ENCODE data around the gene KDF1. TPM values are rescaled to one million over a fixed set of nuclear protein-coding genes. Genes with fewer than 3 reads are reported as not detected.

KDF1 gene
- total RNA-seq, 1 experiment from 2014 or later, result 20.5 TPM

GRCh38 chr1:26922901-26923300, 37.4 kb downstream of the KDF1 start:
- Histone ChIP-seq H3K9me3 (ENCODE audit: insufficient read depth, low read depth) (no peaks in the 10 kb centered on the region), H3K4me1 (replicated peaks; ENCODE audit: insufficient read depth) (peaks cover 12% of the 10 kb centered on the region), H3F3A (ENCODE audit: insufficient read depth, low read depth) (no peaks in the 10 kb centered on the region), H2AFZ (no peak overlapping the region), H3K36me3 (ENCODE audit: low read depth) (peaks cover 14% of the 10 kb centered on the region; the same call in 1 of the 2 replicates), H3K27me3 (ENCODE audit: insufficient read depth, low read depth) (no peaks in the 10 kb centered on the region), H3K4me3 (peak overlapping the region; percentile 73; the same call in 1 of the 2 replicates), H3K9me2 (ENCODE audit: insufficient read depth) (no peaks in the 10 kb centered on the region), H3K4me2 (peak overlapping the region; percentile 82), H3K27ac (no peak overlapping the region), H3K79me2 (ENCODE audit: low read depth) (peaks cover 42% of the 10 kb centered on the region), H4K20me1 (ENCODE audit: insufficient read depth) (peaks cover 20% of the 10 kb centered on the region)
- TF ChIP-seq EZH2 (IDR thresholded peaks at IDR 0.05; ENCODE audit: low read depth) (no peak), CTCF (conservative IDR thresholded peaks at IDR 0.05) (no peak)
- POLR2A ChIA-PET (ENCODE audit: unreplicated experiment), result no interaction called here
- no TSS peak for BruUV-seq (replicated peaks)
- peak in 1 of 2 experiments; percentile 52 for DNase-seq
- intact Hi-C loops (cut with micrococcal nuclease; ENCODE audit: unreplicated experiment), result no loop called here
- CTCF ChIA-PET, result no interaction called here

- H4K20me1 ChIP-seq (ENCODE audit: insufficient read depth), result peaks cover 20% of the 10 kb centered on the region
- H3K4me3 ChIP-seq, result peak overlapping the region; percentile 73
- H3K27ac ChIP-seq, result peak overlapping the region; percentile 53; the same call in 1 of the 2 replicates
- POLR2A ChIA-PET (ENCODE audit: unreplicated experiment), result no interaction called here
- H3K27me3 ChIP-seq (ENCODE audit: insufficient read depth, low read depth), result no peaks in the 10 kb centered on the region
- no peak overlapping the region; the same call in 1 of the 2 replicates for H2AFZ ChIP-seq
- H3K9me3 ChIP-seq (ENCODE audit: insufficient read depth, low read depth), result no peaks in the 10 kb centered on the region
- no peaks in the 10 kb centered on the region for H3K9me2 ChIP-seq (ENCODE audit: insufficient read depth)
- H3F3A ChIP-seq (ENCODE audit: insufficient read depth, low read depth), result no peaks in the 10 kb centered on the region
- H3K4me2 ChIP-seq, result peak overlapping the region; percentile 82
- DNase-seq, result no peak
- peaks cover 12% of the 10 kb centered on the region for H3K4me1 ChIP-seq (replicated peaks; ENCODE audit: insufficient read depth)
- peaks cover 42% of the 10 kb centered on the region for H3K79me2 ChIP-seq (ENCODE audit: low read depth)
- CTCF ChIA-PET, result no interaction called here
- intact Hi-C loops (cut with micrococcal nuclease; ENCODE audit: unreplicated experiment), result no loop called here
- BruUV-seq (replicated peaks), result TSS peak; percentile 57
- TF ChIP-seq CTCF (conservative IDR thresholded peaks at IDR 0.05) (no peak), EZH2 (IDR thresholded peaks at IDR 0.05; ENCODE audit: low read depth) (no peak)
- peaks cover 14% of the 10 kb centered on the region; the same call in 1 of the 2 replicates for H3K36me3 ChIP-seq (ENCODE audit: low read depth)
Measured at GRCh38 chr1:26922431-26922729, 37.9 kb downstream of the KDF1 start.

GRCh38 chr1:26921540-26922430, 38.5 kb downstream of the KDF1 start, which contains the start of gene NUDC:
Gene NUDC, plus strand, starts transcription at chr1:26921743. Its CDS starts 106 bp downstream, at chr1:26921849.
- Histone ChIP-seq H3K4me2 (peak within 1 kb of the TSS; percentile 82), H3K4me1 (replicated peaks; ENCODE audit: insufficient read depth) (peaks cover 12% of the 10 kb centered on the region), H4K20me1 (ENCODE audit: insufficient read depth) (peaks cover 20% of the 10 kb centered on the region), H3K9me2 (ENCODE audit: insufficient read depth) (no peaks in the 10 kb centered on the region), H3F3A (ENCODE audit: insufficient read depth, low read depth) (no peaks in the 10 kb centered on the region), H3K9me3 (ENCODE audit: insufficient read depth, low read depth) (no peaks in the 10 kb centered on the region), H3K27ac (peak within 1 kb of the TSS; percentile 53), H3K4me3 (peak within 1 kb of the TSS; percentile 73), H3K27me3 (ENCODE audit: insufficient read depth, low read depth) (no peaks in the 10 kb centered on the region), H2AFZ (peak within 1 kb of the TSS; percentile 77), H3K79me2 (ENCODE audit: low read depth) (peaks cover 40% of the 10 kb centered on the region), H3K36me3 (ENCODE audit: low read depth) (peaks cover 14% of the 10 kb centered on the region; the same call in 1 of the 2 replicates)
- ChIA-PET CTCF (interaction anchor here (0.5 kb wide), 1 partner anchor 960 kb away, joined by 5 read pairs; no protein-coding TSS in a partner anchor), POLR2A (ENCODE audit: unreplicated experiment) (interaction anchor here (0.6 kb wide), 2 partner anchors 220 to 278 kb away, joined by 4 to 13 read pairs; no protein-coding TSS in a partner anchor)
- TF ChIP-seq EZH2 (IDR thresholded peaks at IDR 0.05; ENCODE audit: low read depth) (no peak), CTCF (conservative IDR thresholded peaks at IDR 0.05) (no peak)
- DNase-seq, result peak; percentile 85 to 94
- intact Hi-C loops (cut with micrococcal nuclease; ENCODE audit: unreplicated experiment), result loop anchor here (2.0 kb wide), 2 partner anchors 21 to 31 kb away; partner anchors contain the start of genes GPATCH3 and GPN2
- no TSS peak for BruUV-seq (replicated peaks)

Measured in PC-9 (cell line).